GM18508 (cell line): ENCODE results near the gene LIMS1.
A peak's percentile ranks its signal among the peaks of the same experiment; 100 is the strongest.
"Not testable (repeated sequence)": the region's sequence is repeated elsewhere in the genome, so short reads cannot be mapped to it uniquely, and the experiment has no call there.

Experiments used
- ATAC-seq: cut with Tn5 transposase; IDR thresholded peaks from one replicate; pipeline ENCODE4 v1.9.1; 2021; ENCODE audit warnings: moderate number of reproducible peaks; ENCODE audit not compliant: insufficient read depth, unreplicated experiment

Gene LIMS1

GRCh38 chr2:108691447-108691846, 157.2 kb downstream of the LIMS1 start:
- no peak for ATAC-seq

GRCh38 chr2:108701208-108701607, 166.9 kb downstream of the LIMS1 start:
- no peak for ATAC-seq

DNA sequence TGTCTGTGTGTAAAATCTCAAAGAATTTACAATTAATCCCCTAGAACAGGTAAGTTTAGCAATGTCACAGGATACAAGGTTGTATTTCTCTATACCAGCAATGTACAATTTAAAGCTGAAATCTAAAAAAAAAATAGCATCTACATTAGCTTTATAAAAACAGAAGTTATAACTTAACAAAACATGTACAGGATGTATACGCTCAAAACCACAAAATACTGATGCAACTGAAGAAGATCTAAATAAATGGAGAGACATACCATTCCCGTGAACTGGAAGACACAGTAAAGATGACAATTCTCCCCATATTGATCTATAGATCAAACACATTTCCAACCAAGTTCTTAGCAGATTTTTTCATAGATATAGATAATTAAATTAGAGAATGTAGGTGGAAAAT, 167.5 kb downstream of the LIMS1 start:
- ATAC-seq, result no peak

DNA sequence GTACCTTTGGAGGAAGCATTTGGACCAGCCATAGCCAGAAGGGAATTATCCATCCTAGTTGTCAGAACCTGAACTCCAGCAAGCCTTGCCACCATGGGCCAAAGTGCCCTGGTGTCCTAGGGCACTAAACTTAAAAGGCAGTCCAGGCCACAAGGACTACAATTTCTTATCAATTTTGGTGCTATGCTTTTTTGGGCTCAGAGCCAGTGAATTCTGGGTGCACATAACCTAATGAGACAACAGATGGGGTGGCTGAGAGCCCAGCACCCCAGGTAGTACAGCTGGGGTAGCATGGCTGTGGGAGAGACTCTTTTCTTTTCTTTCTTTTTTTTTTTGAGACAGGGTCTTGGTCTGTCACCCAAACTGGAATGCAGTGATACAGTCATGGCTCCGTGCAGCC, 170.6 kb downstream of the LIMS1 start:
- no peak for ATAC-seq

DNA sequence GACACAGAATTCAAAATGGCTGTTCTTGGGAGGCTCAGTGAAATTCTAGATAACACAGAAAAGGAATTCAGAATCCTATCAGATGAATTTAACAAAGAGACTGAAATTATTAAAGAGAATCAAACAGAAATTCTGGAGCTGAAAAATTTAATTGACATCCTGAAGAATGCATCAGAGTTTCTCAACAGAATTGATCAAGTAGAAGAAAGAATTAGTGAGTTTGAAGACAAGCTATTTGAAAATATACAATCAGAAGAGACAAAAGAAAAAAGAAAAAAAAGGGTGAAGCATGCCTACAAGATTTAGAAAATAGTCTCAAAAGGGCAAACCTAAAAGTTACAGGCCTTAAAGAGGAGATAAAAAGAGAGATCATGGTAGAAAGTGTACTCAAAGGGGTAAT, 173.0 kb downstream of the LIMS1 start:
- no peak for ATAC-seq

DNA sequence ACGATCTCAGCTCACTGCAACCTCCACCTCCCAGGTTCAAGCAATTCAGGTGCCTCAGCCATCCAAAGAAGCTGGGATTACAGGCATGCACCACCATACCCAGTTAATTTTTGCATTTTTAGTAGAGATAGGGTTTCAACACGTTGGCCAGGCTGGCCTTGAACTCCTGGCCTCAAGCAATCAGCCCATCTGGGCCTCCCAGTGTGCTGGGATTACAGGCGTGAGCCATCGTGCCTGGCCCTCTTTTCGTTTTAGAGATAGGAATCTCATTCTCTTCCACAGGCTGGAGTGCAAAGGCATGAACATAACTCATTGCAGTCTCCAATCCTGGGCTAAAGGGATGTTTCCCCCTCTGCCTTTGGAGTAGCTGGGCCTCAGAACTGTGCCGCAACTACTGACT, 182.7 kb downstream of the LIMS1 start:
- ATAC-seq, result not testable (repeated sequence)

- ATAC-seq, result peak; percentile 94
Observed at GRCh38 chr2:108719149-108720044, 185.1 kb downstream of the LIMS1 start, which contains the start of gene RANBP2. Gene RANBP2, plus strand, starts transcription at chr2:108719482. Its CDS starts 125 bp downstream, at chr2:108719607.

DNA sequence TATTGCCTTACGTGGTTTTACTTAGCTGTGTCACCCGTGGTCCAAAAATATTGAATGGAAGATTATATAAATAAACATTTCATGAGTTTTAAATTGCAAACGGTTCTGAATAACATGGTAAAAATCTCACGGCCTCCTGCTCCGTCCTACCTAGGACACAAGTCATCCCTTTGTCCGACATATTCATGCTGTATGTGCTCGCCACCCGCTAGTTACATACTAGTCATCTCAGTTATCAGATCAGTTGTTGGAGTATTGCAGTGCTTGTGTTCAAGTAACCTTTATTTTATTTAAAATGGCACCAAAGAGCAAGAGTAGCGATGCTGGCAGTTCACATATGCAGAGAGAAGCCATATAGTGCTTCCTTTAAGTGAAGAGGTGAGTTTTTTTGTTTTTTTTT, 191.8 kb downstream of the LIMS1 start:
- not testable (repeated sequence) for ATAC-seq

GRCh38 chr2:108734656-108735055, 200.4 kb downstream of the LIMS1 start:
- ATAC-seq, result not testable (repeated sequence)
